Lung microvascular endothelial cell (primary cell): Measurements from ENCODE around the gene FAM98A. TPM values are rescaled to one million over a fixed set of nuclear protein-coding genes. Genes with fewer than 3 reads are reported as not detected.

ENCODE experiments used
- DNase-seq, 2 donors: peaks; one replicate each; pipeline versions ENCODE4 v3.0.0 to v3.0.0-alpha.2; 2010; ENCODE audit warnings: low read depth in 2 of 2
- total RNA-seq: library from RNA; depleted of rRNA; stranded (reverse); fragments of >200 nt; gene quantifications from 2 replicates; pipeline ENCODE4 v1.2.1, GENCODE V29; 2014

The FAM98A gene
- total RNA-seq, 1 donor from 2014 or later, result 15.5 TPM

GRCh38 chr2:33597026-33597425 is 2.1 kb downstream of the FAM98A start:
- DNase-seq, result no peak

DNA sequence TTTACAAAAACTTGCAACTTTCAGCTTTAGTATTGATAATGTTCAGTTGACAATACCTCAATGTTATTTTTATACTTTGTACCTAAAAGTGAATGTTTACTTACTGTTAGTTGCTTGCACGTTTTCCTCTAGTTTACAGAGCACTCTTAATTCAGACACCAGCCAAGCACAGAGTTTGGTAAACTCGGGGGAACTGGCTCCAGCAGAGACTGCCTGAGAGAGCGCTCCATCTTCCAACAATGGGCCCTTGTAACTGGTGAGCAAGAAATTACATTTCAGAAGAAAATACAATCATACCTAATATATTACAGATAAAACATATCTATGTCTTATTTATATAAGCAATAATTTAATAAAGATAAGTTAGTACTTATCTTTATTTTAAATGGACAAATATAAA is 3.7 kb downstream of the FAM98A start:
- no peak for DNase-seq

DNA sequence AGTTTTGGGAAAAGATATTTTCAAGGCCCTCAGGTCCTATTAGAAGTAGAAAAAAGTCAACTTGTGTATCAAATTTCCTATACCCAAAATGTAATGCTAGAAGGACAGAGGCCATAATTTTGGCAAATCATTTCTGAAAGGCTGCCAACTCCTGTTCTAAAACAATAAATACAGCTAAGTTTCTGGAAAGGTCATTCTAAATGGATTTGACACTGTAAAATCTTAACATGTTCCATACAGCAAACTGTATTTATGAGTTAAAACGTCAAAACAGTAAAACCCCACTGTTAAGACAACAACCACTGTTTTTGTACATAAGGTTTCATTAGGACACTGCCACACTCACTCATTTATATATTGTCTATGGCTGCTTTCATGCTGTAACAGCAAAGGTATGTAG is 9.7 kb downstream of the FAM98A start:
- DNase-seq, result peak in 1 of 2 donors; percentile 68

GRCh38 chr2:33588232-33588631 is 10.9 kb downstream of the FAM98A start:
- no peak for DNase-seq

DNA sequence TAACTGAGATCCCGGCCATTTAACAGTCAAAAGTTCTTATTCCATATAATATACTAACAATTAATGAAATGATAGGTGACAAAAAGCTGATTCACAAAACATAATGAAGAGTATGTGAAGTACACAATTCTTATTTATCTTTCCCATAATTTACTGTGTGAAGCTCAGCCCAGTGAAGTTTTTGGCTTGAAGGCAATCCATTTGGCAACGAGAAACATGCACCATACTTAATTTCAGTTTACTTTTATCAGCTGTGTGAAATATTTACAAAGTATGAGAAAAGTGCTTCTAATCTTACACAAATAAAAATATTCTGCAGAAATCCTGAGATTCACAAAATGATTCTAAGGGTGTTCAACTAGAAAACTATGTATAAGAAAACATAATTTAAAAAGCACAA is 12.3 kb downstream of the FAM98A start:
- DNase-seq, result no peak

- peak; percentile 61 to 72 for DNase-seq
Measured at GRCh38 chr2:33583194-33583938, 15.7 kb downstream of the FAM98A start.

GRCh38 chr2:33581872-33582271 is 17.2 kb downstream of the FAM98A start:
- no peak for DNase-seq

GRCh38 chr2:33579227-33579626 is 19.9 kb downstream of the FAM98A start:
- no peak for DNase-seq

DNA sequence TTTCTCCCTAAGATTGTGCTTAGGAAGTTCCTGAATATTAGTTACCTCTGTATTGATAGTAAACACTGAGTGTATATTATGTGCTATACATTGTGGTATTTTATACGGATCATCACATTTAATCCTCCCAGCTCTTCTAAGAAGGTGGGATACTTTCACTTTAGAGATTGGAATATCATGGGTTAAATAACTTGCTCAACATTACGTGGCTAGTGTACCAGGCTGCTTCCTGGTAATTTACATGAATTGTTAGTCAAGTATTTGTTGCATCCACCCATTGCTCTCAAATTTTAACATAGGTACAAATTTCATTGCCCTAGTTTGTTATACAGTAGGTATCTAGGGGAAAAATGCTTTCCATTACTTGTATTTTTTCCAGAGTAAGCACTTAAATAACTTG is 21.4 kb downstream of the FAM98A start:
- peak in 1 of 2 donors; percentile 35 for DNase-seq

- no peak for DNase-seq
Measured at GRCh38 chr2:33577084-33577483, 22.0 kb downstream of the FAM98A start.

GRCh38 chr2:33573657-33574056 is 25.4 kb downstream of the FAM98A start:
- no peak for DNase-seq

DNA sequence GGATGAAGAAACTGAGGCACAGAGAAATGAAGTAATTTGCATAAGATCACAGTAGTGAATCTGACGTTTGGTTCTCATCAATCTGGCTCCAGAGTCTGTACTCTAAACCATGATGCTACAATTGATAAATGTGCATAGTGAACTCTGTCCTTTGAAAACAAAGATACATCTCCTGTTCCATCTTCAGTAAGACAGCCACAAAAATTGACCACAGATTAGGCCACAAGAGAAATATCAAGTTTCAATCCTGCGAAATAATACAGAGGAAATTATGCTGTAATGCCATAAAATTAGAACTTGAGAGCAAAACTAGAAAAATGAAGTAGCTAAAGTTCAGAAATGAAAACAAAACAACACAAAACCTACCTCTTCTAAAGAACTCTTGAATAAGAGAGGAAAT is 28.4 kb downstream of the FAM98A start:
- no peak for DNase-seq

DNA sequence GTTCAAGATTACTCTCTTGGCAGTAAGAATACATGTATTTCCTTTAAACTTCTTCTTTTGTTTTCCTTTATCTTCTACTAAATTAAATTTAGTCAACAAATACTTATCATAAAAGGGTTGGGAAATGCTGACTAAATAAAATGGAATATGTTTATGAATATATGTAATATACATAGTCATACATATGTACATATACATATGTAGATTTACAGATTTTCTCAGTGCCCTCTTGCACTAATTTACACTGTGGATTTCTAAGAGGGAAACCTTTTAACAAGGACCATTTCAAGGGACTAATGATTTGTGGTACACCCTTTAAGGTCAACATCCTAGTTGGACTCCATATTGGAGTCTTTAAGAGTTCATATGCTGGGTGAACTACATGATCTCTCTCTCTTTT is 37.2 kb downstream of the FAM98A start:
- DNase-seq, result no peak

DNA sequence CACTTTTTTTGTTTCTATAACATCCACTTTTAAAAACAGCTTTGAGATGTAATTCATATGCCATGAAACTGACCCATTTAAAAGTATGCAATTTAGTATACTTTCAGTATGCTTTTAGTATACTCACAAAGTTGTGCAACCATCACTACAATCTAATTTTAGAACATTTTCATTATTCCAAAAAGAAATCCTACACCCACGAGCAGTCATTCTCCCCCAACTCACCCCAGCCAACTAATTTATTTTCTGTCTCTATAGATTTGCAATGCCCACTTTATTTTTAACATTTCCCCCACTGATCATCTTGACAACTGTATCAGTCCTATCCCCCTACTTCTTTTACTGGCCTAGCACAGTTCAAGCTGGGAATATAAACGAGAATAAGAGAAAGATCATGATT is 39.1 kb downstream of the FAM98A start:
- DNase-seq, result no peak

- no peak for DNase-seq
Measured at GRCh38 chr2:33559328-33559727, 39.8 kb downstream of the FAM98A start.

DNA sequence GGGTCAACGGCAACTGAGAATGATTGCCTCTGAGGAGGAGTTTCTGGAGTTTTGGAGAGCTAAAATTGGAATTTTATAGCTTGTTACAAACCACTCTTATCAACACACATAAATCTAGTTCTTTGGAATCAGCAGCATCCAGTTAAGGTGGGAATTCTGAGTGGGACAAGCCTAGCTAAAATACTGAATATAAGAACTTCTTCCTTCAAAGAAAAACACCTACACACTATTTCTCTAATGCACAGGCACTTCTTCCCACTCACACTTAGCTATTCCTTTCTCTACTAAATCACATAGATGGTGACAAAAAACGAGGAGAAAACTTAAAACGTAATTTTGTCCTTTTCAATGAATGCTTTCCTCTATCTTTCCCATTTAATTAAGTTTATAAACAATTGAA is 43.4 kb downstream of the FAM98A start:
- DNase-seq, result no peak

DNA sequence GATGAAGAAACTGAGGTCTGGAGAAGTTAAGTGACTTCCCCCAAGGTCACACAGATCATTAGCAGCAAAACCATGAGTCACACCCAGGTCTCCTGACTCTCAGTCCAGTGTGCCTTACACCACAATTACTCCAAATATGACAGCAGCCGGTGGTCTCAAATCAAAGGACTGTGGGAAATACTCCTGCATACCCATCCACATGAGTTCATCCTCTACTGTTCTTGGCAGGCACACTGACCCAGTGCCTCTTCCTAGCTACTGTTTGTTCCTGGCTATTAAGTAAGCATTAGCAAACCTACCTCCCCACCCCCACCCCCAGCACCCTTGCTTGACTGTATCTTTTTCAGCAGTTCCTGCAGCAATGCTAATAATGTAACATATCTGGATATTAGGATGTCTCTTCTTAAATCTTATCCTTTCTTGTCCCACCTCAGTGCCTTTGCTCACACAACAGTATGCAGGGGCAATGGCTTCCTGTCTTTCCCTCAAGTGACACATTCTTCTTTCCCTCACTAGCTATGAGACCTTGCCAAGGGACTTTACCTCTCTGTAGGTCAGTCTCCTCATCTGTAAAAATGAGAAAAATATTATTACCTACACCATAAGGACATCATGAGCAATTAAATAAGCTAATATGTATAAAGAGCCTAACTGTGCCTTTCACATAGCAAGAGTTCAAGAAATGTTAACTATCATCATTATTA is 46.2 kb downstream of the FAM98A start:
- peak; percentile 59 to 81 for DNase-seq

- no peak for DNase-seq
Measured at GRCh38 chr2:33550206-33550605, 48.9 kb downstream of the FAM98A start.

- DNase-seq, result no peak
Measured at GRCh38 chr2:33541243-33541642, 57.9 kb downstream of the FAM98A start.

- DNase-seq, result no peak
Measured at GRCh38 chr2:33535421-33535820, 63.7 kb downstream of the FAM98A start.
